ENCODE data around the gene CRISPLD2. TPM values are rescaled to one million over a fixed set of nuclear protein-coding genes. Genes with fewer than 3 reads are reported as not detected.

Gene CRISPLD2
- total RNA-seq, 2 experiments from 2014 or later, result 0.19 to 0.41 TPM

DNA sequence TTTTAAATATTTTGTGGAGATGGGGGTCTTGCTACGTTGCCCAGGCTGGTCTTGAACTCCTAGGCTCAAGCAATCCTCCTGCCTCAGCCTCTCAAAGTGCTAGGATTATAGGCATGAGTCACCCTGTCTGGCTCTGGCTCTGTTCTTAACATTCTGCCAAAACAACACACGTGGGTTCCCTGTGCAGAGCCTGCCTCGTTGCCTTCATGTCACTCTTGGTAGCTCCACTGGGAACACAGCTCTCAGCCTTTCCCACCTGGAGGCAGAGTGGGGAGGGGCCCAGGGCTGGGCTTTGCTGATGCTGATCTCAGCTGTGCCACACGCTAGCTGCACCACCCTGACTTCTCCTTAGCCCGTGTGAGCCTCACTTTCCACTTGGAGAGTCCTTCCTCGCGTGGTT lies 19.3 kb downstream of the CRISPLD2 start:
- Mint-ChIP-seq H3K9me3 (no peaks in the 10 kb centered on the region), H3K27ac (no peak overlapping the region), H3K27me3 (peaks cover 18% of the 10 kb centered on the region), H3K4me3 (no peak overlapping the region), H3K4me1 (ENCODE audit: low read depth) (peaks cover 2% of the 10 kb centered on the region), H3K36me3 (no peaks in the 10 kb centered on the region)
- intact Hi-C loops (cut with micrococcal nuclease), result no loop called here
- ChIA-PET POLR2A (no interaction called here), CTCF (interaction anchor here (1.7 kb wide), 1 partner anchor 132 kb away, joined by 5 read pairs; no protein-coding TSS in a partner anchor)
- DNase-seq, result no peak

DNA sequence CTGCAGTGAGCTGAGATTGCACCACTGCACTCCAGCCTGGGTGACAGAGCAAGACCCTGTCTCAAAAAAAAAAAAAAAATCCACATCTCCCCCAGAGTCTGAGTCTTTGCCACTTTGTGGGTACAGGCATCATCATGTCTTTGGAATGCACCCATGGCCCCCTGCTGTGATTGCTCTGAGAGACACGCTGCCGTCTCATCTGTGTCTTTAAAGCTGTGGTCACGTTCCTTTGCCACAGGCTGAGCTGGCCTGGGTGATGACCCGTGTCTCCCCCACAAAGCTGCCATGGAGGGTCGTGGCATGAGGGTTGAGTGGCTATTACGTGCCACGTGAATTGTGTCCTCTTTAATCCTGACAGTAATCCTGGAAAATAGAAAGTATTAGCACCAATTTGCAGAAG lies 20.2 kb downstream of the CRISPLD2 start:
- Mint-ChIP-seq H3K4me1 (ENCODE audit: low read depth) (peaks cover 2% of the 10 kb centered on the region), H3K36me3 (no peaks in the 10 kb centered on the region), H3K4me3 (no peak overlapping the region), H3K27me3 (peaks cover 18% of the 10 kb centered on the region), H3K9me3 (no peaks in the 10 kb centered on the region), H3K27ac (no peak overlapping the region)
- CTCF ChIA-PET, result interaction anchor here (1.7 kb wide), 1 partner anchor 131 kb away, joined by 5 read pairs; no protein-coding TSS in a partner anchor
- DNase-seq, result no peak
- POLR2A ChIA-PET, result no interaction called here
- intact Hi-C loops (cut with micrococcal nuclease), result no loop called here

DNA sequence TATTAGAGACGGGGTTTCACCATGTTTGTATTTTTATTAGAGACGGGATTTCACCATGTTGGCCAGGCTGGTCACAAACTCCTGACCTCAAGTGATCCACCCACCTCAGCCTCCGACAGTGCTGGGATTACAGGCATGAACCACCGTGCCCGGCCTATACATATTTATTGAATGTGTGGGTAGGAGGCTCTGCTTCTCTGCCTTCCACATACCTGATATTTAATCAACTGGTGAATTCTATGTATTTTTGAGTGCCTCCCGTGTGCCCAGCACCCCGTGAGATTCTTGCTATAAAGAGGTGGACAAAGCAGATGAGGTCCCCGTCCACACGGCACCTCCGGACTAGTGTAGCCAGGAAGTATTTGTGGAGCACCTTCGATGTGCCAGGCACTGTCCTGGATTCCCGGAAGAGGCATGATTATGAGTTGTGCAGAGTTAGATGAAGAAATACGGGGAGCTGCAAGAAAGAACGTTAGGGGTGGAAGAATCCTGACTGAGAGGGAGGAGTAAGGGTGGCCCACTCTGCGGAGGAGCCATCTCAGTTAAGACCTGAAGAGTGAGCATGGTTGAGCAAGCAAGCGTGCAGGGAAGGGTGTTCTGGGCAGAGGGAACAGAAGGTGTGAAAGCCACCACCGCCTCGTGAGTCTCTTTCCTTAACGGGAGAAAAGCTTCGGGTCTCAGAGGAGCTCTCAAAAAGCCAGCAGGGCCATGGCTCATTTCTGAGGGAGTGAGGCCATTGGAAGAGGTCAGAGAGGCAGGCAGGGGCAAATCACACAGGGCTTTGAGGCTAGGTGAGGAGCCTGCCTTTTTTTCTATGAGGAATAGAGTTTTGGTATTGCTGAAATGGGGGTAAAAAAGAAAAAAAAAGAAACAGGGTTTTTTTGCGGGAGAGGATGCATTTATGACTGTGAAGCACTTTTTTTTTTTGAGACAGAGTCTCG lies 21.2 kb downstream of the CRISPLD2 start:
- POLR2A ChIA-PET, result no interaction called here
- Mint-ChIP-seq H3K27ac (no peak overlapping the region), H3K36me3 (no peaks in the 10 kb centered on the region), H3K27me3 (peaks cover 18% of the 10 kb centered on the region), H3K4me3 (no peak overlapping the region), H3K4me1 (ENCODE audit: low read depth) (peaks cover 2% of the 10 kb centered on the region), H3K9me3 (no peaks in the 10 kb centered on the region)
- CTCF ChIA-PET, result no interaction called here
- DNase-seq, result no peak
- intact Hi-C loops (cut with micrococcal nuclease), result no loop called here

DNA sequence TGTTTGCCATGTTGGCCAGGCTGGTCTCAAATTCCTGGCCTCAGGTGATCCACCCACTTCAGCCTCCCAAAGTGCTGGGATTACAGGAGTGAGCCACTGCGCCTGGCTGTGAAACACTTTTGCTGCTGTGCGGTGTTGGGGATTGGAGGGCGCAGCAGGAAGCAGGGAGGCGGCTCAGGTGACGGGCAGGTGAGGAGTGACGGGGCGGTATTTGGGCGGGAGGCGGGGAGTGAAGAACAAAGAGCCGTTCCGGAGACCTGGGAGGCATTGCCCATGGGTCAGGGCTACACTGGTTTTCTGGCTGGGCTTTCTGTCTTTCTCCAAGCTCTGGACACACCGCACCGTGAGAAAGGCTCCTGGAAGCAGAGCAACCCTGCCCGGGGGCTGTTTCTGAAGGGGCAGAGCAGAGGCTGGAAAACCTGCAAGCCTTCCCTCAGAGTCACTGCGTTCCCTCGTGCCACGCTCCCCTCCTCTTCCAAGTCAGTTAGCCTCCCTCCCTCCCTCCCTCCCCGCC lies 22.1 kb downstream of the CRISPLD2 start:
- intact Hi-C loops (cut with micrococcal nuclease), result no loop called here
- CTCF ChIA-PET, result no interaction called here
- POLR2A ChIA-PET, result no interaction called here
- peaks cover 2% of the 10 kb centered on the region for H3K4me1 Mint-ChIP-seq (ENCODE audit: low read depth)
- H3K27ac Mint-ChIP-seq, result no peak overlapping the region
- DNase-seq, result no peak
- H3K36me3 Mint-ChIP-seq, result no peaks in the 10 kb centered on the region
- H3K9me3 Mint-ChIP-seq, result no peaks in the 10 kb centered on the region
- H3K4me3 Mint-ChIP-seq, result no peak overlapping the region
- peaks cover 18% of the 10 kb centered on the region for H3K27me3 Mint-ChIP-seq

DNA sequence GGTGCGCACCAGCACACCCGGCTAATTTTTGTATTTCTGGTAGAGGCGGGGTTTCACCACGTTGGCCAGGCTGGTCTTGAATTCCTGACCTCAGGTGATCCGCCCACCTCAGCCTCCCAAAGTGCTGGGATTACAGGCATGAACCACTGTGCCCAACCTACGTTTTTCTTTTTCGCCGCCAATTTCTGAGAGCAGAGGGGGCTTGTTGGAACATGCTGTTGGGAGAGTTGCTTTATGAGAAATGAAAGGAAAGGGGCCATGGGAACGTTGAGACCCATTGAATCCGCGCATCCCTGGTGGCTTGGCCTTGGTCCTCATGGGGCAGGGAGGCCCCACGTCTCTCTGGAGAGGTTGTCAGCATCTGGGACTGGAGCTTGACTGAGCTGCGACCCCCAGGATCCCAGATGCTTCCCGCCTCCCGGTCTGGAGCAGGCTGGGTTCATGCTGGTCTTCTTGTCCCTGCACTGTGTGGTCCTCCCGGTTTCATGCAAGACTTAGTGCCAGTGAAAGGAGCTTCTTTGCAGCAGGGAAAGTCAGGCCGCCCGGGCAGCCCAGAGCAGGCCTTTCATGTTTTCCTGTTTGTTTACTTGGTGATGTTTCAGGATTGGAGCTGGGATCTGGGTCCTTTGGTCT lies 22.8 kb downstream of the CRISPLD2 start:
- Mint-ChIP-seq H3K27me3 (peaks cover 18% of the 10 kb centered on the region), H3K9me3 (no peaks in the 10 kb centered on the region), H3K4me3 (no peak overlapping the region), H3K4me1 (ENCODE audit: low read depth) (peaks cover 2% of the 10 kb centered on the region), H3K36me3 (no peaks in the 10 kb centered on the region), H3K27ac (no peak overlapping the region)
- CTCF ChIA-PET, result no interaction called here
- DNase-seq, result no peak
- intact Hi-C loops (cut with micrococcal nuclease), result no loop called here
- POLR2A ChIA-PET, result no interaction called here

DNA sequence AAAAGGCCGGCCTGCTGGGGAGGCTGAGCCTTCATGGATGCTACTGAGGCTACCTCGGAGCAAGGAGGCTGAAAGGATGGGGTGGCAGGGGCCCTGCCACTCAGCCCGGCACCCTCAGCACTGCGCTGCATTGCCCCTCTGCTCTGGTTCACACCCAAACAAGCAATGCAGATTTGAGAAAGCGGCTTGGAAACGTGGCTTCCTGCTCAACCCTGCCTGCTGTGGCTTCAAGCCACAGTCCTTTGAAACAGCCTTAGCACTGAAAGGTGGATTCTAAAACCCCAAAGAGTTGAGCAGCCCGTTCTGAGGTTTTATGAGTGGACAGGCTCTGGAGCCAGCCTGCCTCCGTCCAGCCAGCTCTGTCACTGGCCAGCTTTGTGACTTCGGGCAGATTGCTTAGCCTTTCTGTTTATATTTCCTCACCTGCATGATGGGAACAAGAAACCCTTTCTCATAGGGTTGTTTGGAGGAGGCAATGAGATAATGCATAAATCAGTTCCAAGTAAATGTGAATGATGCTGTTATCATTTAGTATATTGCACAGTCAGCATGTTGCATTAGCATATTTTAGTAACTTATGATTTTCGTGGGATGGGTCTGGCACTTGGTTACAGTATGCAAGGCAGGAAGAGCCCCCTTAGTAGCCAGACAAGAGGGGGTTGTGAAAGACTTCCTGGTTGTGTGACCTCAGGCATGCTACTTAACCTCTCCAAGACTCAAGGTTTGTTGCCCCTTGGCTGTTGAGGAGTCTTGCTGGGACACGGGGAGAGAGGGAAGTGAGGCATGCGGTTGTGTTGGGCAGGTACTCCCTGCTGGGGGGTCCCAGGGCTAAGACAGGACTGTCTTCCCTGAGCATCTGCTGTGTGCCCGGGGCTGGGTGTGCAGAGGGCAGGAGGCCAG lies 23.6 kb downstream of the CRISPLD2 start:
- intact Hi-C loops (cut with micrococcal nuclease), result no loop called here

DNA sequence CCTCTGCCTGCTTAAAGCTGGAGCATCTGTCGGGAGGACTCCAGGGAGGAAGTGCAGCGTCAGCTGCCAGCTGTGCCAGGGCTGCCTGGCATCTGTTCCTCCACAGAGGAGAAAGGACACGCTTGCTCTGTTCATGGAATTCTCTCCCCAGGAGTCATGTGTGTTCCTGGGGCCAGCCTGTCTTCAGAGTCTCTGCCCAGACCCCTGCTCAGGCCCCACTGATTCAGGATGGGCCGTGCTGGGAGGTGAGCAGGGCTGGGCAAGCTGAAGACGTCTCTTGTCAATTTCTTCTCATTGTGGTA lies 24.2 kb downstream of the CRISPLD2 start:
- H3K4me3 Mint-ChIP-seq, result no peak overlapping the region
- H3K27me3 Mint-ChIP-seq, result peaks cover 22% of the 10 kb centered on the region
- DNase-seq, result no peak
- H3K27ac Mint-ChIP-seq, result no peak overlapping the region
- ChIA-PET POLR2A (no interaction called here), CTCF (no interaction called here)
- no peaks in the 10 kb centered on the region for H3K9me3 Mint-ChIP-seq
- intact Hi-C loops (cut with micrococcal nuclease), result no loop called here
- peaks cover 2% of the 10 kb centered on the region for H3K4me1 Mint-ChIP-seq (ENCODE audit: low read depth)
- H3K36me3 Mint-ChIP-seq, result no peaks in the 10 kb centered on the region

More for the DNA sequence above, 23.6 kb downstream of the CRISPLD2 start:
- DNase-seq, result no peak
- H3K27ac Mint-ChIP-seq, result no peak overlapping the region
- H3K9me3 Mint-ChIP-seq, result no peaks in the 10 kb centered on the region
- ChIA-PET CTCF (no interaction called here), POLR2A (no interaction called here)
- H3K27me3 Mint-ChIP-seq, result peaks cover 22% of the 10 kb centered on the region
- no peaks in the 10 kb centered on the region for H3K36me3 Mint-ChIP-seq
- no peak overlapping the region for H3K4me3 Mint-ChIP-seq
- H3K4me1 Mint-ChIP-seq (ENCODE audit: low read depth), result peaks cover 2% of the 10 kb centered on the region

DNA sequence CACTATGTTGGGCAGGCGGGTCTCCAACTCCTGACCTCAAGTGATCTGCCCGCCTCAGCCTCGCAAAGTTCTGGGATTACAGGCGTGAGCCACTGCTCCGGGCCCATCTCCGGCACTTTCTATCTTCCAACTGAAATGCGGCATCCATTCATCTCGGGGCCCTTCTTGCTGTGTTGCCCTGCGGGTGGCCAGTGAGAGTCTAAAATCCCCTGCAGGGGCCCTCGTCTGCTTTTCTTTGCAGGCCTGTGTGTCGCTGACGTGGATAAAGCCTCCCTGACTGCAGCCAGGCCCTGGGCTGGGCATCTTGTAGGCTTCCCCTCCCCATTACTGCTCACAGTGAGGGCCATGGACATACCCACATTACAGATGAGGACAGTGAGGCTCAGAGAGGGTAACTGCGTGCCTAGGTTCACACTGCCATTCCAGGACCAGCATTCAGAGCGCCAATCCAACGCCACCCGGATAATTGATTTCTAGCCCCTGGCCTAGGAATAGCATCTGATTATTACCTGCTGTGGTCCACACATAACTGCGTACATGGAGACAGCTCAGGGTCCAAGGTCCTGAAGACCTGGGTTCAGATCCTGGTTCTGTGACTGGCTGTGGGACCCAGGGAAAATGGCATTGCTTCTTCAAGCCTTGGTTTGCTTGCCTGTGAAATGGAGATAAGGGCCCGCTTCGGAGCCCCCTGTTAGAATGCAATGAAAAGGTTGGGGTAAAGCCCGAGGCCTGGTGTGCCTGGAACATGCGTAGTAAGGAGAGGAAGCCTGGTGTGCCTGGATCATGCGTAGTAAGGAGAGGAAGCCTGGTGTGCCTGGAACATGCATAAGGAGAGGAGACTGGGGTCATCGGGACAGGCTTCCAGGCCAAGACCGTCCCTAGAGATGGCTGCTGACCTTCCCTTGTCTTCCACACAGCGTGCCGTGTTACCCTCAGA lies 25.0 kb downstream of the CRISPLD2 start:
- Mint-ChIP-seq H3K4me1 (ENCODE audit: low read depth) (peaks cover 2% of the 10 kb centered on the region), H3K4me3 (no peak overlapping the region), H3K9me3 (no peaks in the 10 kb centered on the region), H3K27me3 (peaks cover 22% of the 10 kb centered on the region), H3K36me3 (no peaks in the 10 kb centered on the region), H3K27ac (no peak overlapping the region)
- DNase-seq, result no peak
- ChIA-PET CTCF (no interaction called here), POLR2A (no interaction called here)
- intact Hi-C loops (cut with micrococcal nuclease), result no loop called here

DNA sequence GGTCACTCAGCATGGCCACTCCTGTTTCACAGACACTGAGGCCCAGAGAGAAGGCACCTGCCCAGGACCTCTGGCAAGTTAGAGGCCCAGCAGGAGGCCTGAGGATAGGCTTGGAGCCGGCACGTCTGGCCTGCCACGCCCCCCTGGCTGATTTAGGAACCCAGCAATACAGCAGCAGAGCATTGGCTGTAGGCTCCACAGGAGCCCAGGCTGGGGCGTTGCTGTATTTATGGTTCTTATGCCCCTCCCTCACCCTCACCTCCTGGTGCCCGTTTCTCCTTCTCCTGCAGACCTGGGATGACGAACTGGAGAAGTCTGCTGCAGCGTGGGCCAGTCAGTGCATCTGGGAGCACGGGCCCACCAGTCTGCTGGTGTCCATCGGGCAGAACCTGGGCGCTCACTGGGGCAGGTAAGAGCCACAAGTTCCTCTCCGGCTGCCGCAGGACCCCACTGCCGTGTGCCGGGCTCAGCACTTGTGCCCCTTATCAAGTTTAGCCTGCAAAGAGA lies 25.8 kb downstream of the CRISPLD2 start:
- H3K4me3 Mint-ChIP-seq, result no peak overlapping the region
- peaks cover 20% of the 10 kb centered on the region for H3K27me3 Mint-ChIP-seq
- no peak for DNase-seq
- intact Hi-C loops (cut with micrococcal nuclease), result no loop called here
- peaks cover 3% of the 10 kb centered on the region for H3K9me3 Mint-ChIP-seq
- POLR2A ChIA-PET, result no interaction called here
- no peaks in the 10 kb centered on the region for H3K36me3 Mint-ChIP-seq
- H3K4me1 Mint-ChIP-seq (ENCODE audit: low read depth), result peaks cover 2% of the 10 kb centered on the region
- CTCF ChIA-PET, result no interaction called here
- H3K27ac Mint-ChIP-seq, result no peak overlapping the region

DNA sequence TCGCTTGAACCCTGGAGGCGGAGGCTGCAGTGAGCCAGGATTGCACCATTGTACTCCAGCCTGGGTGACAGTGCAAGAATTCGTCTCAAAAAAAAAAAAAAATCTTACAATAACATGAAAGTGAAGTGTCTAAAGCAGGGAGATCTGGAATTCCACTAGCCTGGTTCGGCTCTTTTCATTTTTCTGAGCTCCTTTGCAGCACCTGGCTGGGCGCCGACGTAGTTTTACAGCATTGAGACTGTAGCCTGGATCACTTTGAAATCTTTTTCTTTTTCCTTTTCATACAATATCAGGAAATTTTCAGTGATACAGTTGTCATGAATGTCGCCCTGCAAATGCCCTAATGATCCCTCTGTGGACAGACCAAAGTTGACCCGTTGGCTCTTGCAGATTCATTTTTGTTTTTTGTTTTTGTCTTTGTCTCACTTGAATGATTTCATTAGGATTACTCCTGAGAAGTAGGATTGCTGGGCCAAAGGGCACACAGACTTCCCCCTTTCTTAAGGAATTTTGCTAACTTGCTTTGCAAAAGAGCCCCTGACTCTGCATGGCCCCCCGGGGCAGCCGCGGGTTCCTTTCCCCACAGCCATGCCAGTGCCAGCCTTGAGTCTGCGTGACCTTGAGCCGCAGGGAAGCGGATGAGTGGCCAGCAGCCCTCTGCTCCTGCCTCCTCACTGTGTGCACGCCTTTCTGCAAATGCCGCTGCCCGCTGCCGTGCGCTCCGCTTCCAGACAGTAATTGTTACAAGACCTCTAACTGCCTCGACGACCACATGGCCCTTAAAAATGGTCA lies 28.0 kb downstream of the CRISPLD2 start:
- Mint-ChIP-seq H3K4me3 (no peak overlapping the region), H3K9me3 (peaks cover 7% of the 10 kb centered on the region), H3K36me3 (no peaks in the 10 kb centered on the region), H3K27me3 (peaks cover 7% of the 10 kb centered on the region), H3K27ac (no peak overlapping the region), H3K4me1 (ENCODE audit: low read depth) (no peaks in the 10 kb centered on the region)
- DNase-seq, result no peak
- CTCF ChIA-PET, result no interaction called here
- intact Hi-C loops (cut with micrococcal nuclease), result no loop called here
- POLR2A ChIA-PET, result no interaction called here

All from activated CD4-positive, alpha-beta memory T cell treated with anti-CD3 and anti-CD28 coated beads for 36 hours (primary cell).